Measurements from ENCODE around the gene GGNBP2. TPM values are rescaled to one million over a fixed set of nuclear protein-coding genes. Genes with fewer than 3 reads are reported as not detected.

The GGNBP2 gene
- total and polyA plus RNA-seq, 3 donors from 2014 or later: 104 to 144 (median 118) TPM

DNA sequence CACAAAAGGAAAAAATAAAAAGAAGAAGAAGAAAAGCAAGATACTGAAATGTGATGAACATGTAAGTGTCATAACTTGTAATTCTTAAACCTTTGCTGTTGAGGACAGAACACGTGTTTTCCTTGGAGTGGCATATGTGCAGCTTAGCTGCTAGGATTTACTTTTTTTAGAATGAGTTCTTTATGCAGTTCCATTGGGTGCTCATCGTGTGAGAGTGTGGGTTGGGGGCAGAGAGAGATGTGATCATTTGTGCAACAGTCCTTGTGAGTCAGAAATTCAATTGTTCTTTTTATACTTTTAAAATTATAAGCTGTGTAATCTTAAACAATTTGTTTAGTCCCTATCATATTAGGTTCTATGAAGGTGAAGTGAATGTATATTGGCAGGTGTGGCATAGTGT is 41.4 kb downstream of the GGNBP2 start:
- Histone ChIP-seq H3K4me3 (no peak overlapping the region), H3K36me3 (ENCODE audit: low read depth, missing control alignments) (no peaks in the 10 kb centered on the region), H3K27me3 (no peaks in the 10 kb centered on the region), H3K9me3 (no peaks in the 10 kb centered on the region), H3K4me1 (peaks cover 1% of the 10 kb centered on the region), H3K27ac (no peak overlapping the region)
- 89 to 97% methylated on average over 2 of the region's 2 CpGs for WGBS, 2 donors
- no peak for TF ChIP-seq POLR2A (IDR thresholded peaks at IDR 0.05)
- TF ChIP-seq, protein P1, sequence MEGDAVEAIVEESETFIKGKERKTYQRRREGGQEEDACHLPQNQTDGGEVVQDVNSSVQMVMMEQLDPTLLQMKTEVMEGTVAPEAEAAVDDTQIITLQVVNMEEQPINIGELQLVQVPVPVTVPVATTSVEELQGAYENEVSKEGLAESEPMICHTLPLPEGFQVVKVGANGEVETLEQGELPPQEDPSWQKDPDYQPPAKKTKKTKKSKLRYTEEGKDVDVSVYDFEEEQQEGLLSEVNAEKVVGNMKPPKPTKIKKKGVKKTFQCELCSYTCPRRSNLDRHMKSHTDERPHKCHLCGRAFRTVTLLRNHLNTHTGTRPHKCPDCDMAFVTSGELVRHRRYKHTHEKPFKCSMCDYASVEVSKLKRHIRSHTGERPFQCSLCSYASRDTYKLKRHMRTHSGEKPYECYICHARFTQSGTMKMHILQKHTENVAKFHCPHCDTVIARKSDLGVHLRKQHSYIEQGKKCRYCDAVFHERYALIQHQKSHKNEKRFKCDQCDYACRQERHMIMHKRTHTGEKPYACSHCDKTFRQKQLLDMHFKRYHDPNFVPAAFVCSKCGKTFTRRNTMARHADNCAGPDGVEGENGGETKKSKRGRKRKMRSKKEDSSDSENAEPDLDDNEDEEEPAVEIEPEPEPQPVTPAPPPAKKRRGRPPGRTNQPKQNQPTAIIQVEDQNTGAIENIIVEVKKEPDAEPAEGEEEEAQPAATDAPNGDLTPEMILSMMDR (IDR thresholded peaks at IDR 0.05): no peak
- no peak for DNase-seq
- intact Hi-C loops (cut with DNase I; ENCODE audit: low total_unique reads): no loop called here

DNA sequence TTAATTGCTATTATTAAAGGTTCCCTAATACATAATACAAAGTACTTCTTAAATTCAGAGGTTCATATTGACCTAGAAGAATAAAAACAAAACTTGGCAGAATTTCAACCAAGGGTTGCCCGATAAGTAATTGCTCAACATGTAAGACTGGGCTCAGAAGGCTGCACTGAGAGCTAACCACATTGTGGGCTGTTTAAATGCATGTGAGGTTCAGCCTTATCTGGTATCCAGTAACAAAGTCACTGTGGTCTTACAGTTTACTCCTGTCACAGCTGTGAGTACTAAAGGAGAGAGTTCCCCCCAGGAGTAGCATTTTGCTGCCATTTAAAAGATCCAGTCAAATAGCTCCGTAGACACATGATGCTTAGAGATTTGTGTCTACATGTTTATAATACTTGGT is 45.4 kb downstream of the GGNBP2 start:
- H3K4me3 ChIP-seq: no peak overlapping the region
- H3K4me1 ChIP-seq: peaks cover 12% of the 10 kb centered on the region
- intact Hi-C loops (cut with DNase I; ENCODE audit: low total_unique reads): loop anchor here (10.0 kb wide), 1 partner anchor 45 kb away; the partner anchor contains the start of gene GGNBP2
- no peak overlapping the region for H3K27ac ChIP-seq
- TF ChIP-seq, protein P1 (IDR thresholded peaks at IDR 0.05): no peak
- no peak for TF ChIP-seq POLR2A (IDR thresholded peaks at IDR 0.05)
- H3K36me3 ChIP-seq (ENCODE audit: low read depth, missing control alignments): no peaks in the 10 kb centered on the region
- no peak for DNase-seq
- H3K9me3 ChIP-seq: no peaks in the 10 kb centered on the region
- H3K27me3 ChIP-seq: no peaks in the 10 kb centered on the region
- 66 to 80% methylated on average over 2 of the region's 2 CpGs for WGBS, 2 donors

DNA sequence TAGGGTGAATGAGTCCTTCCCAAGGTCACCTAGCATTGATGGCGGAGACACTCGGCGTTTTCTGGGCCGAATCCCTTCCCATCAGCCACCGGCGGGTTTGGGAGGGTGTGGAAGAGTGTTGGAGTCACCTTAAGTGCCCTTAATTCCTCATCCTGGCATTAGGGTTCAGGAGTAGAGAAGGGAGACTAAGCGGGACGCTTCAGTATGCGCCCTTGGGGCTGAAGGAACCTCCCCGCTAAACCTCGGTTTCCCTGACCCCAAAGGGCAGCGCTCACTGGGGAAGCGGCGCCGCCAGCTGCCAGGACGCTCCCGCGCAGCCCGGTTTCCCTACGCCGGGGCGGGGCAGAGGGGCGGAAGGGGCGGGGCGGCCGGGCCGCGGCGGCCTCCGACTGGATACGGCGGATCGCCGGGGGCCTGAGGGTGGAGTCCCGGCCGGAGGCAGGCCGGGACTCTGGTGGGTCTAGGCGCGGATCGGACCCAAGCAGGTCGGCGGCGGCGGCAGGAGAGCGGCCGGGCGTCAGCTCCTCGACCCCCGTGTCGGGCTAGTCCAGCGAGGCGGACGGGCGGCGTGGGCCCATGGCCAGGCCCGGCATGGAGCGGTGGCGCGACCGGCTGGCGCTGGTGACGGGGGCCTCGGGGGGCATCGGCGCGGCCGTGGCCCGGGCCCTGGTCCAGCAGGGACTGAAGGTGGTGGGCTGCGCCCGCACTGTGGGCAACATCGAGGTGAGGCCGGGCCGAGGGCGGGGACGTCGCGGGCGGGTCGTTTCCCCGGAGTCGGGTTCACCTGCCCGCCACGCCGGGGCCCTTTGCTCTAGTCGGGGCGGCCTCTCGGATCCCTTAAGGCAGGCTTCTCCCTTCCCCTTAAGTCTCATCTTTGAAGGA is 47.0 kb downstream of the GGNBP2 start, which contains the start of gene DHRS11:
Gene DHRS11, plus strand, starts transcription at position 446 of the 882 bp plus-strand sequence. Its CDS starts 131 bp downstream, at position 577.
- intact Hi-C loops (cut with DNase I; ENCODE audit: low total_unique reads): loop anchor here (10.0 kb wide), 1 partner anchor 47 kb away; the partner anchor contains the start of gene GGNBP2
- Histone ChIP-seq H3K27ac (peak within 1 kb of the TSS in 1 of 2 donors; percentile 68), H3K36me3 (ENCODE audit: low read depth, missing control alignments) (no peaks in the 10 kb centered on the region), H3K4me3 (peak within 1 kb of the TSS; percentile 74 to 84), H3K9me3 (no peaks in the 10 kb centered on the region), H3K4me1 (peaks cover 12% of the 10 kb centered on the region), H3K27me3 (no peaks in the 10 kb centered on the region)
- WGBS, 2 donors: 0 to 1% methylated on average over 1 to 64 of the region's 87 CpGs
- TF ChIP-seq, protein P1 (IDR thresholded peaks at IDR 0.05): no peak
- TF ChIP-seq POLR2A (IDR thresholded peaks at IDR 0.05): no peak
- peak; percentile 87 for DNase-seq

DNA sequence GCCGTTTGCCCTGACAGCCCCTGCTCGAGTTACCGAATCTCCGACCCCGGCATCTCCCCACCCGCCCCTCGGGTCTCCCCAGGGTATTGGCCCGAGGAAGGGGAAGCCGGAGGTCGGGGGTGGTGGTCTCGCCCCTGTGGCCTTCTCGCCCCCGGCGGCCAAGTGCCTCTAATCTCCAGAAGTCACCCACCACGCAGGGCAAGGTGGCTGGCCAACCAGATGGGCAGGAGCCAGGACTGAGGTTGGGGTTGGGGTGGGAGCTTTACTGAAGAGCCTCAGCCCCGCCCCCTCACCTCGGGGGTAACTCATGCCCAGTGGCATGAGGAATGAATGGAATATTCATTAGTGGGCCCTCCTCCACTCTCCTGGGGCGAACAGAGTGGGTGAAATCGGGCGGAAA is 47.6 kb downstream of the GGNBP2 start:
- no peak for TF ChIP-seq POLR2A (IDR thresholded peaks at IDR 0.05)
- TF ChIP-seq, protein P1 (IDR thresholded peaks at IDR 0.05): no peak
- H3K36me3 ChIP-seq (ENCODE audit: low read depth, missing control alignments): no peaks in the 10 kb centered on the region
- DNase-seq: no peak
- H3K4me3 ChIP-seq: peak overlapping the region; percentile 74 to 84
- H3K4me1 ChIP-seq: peaks cover 12% of the 10 kb centered on the region
- no peaks in the 10 kb centered on the region for H3K9me3 ChIP-seq
- intact Hi-C loops (cut with DNase I; ENCODE audit: low total_unique reads): loop anchor here (10.0 kb wide), 1 partner anchor 48 kb away; the partner anchor contains the start of gene GGNBP2
- H3K27ac ChIP-seq: peak overlapping the region in 1 of 2 donors; percentile 68
- no peaks in the 10 kb centered on the region for H3K27me3 ChIP-seq
- WGBS, 2 donors: 4 to 16% methylated on average over 5 to 20 of the region's 20 CpGs
